ES-I3 (cell line): Measurements from ENCODE around the gene GPR107.

Experiments used
- H3K36me3 ChIP-seq: 2 replicates; pipeline ENCODE4 v1.6.1; 2013; ENCODE audit warnings: mild to moderate bottlenecking, low read length, control low read depth, moderate library complexity; ENCODE audit not compliant: insufficient read depth
- H3K4me1 ChIP-seq: 2 replicates; pipeline ENCODE4 v1.6.1; 2013; ENCODE audit warnings: mild to moderate bottlenecking, control low read depth, low read length; ENCODE audit not compliant: insufficient read depth
- H3K9ac ChIP-seq: 2 replicates; pipeline ENCODE4 v1.6.1; 2013; ENCODE audit warnings: low read depth, mild to moderate bottlenecking, low read length, moderate library complexity
- H3K9me3 ChIP-seq: 2 replicates; pipeline ENCODE4 v1.6.1; 2013; ENCODE audit warnings: mild to moderate bottlenecking, low read length, moderate library complexity; ENCODE audit not compliant: control insufficient read depth, insufficient read depth

Gene GPR107

GRCh38 chr9:130182381-130182909 is 128.7 kb downstream of the GPR107 start:
- Histone ChIP-seq H3K36me3 (no peaks in the 10 kb centered on the region), H3K9ac (no peak overlapping the region), H3K4me1 (peaks cover 20% of the 10 kb centered on the region), H3K9me3 (no peaks in the 10 kb centered on the region)

GRCh38 chr9:130183133-130183762 is 129.5 kb downstream of the GPR107 start:
- Histone ChIP-seq H3K9me3 (no peaks in the 10 kb centered on the region), H3K9ac (no peak overlapping the region), H3K4me1 (peaks cover 20% of the 10 kb centered on the region), H3K36me3 (no peaks in the 10 kb centered on the region)

GRCh38 chr9:130185017-130185416 is 131.3 kb downstream of the GPR107 start:
- Histone ChIP-seq H3K9ac (no peak overlapping the region), H3K4me1 (peaks cover 20% of the 10 kb centered on the region)

GRCh38 chr9:130185490-130186031 is 131.9 kb downstream of the GPR107 start:
- Histone ChIP-seq H3K4me1 (peaks cover 20% of the 10 kb centered on the region), H3K36me3 (no peaks in the 10 kb centered on the region), H3K9me3 (no peaks in the 10 kb centered on the region), H3K9ac (no peak overlapping the region)

More at GRCh38 chr9:130185017-130185416, 131.3 kb downstream of the GPR107 start:
- Histone ChIP-seq H3K9me3 (no peaks in the 10 kb centered on the region), H3K36me3 (no peaks in the 10 kb centered on the region)

- H3K36me3 ChIP-seq, result no peaks in the 10 kb centered on the region
- no peak overlapping the region for H3K9ac ChIP-seq
- H3K9me3 ChIP-seq, result no peaks in the 10 kb centered on the region
- peaks cover 20% of the 10 kb centered on the region for H3K4me1 ChIP-seq
These were observed 132.3 kb downstream of the GPR107 start for GRCh38 chr9:130186051-130186450.

- peak overlapping the region; percentile 41; the same call in 1 of the 2 replicates for H3K9ac ChIP-seq
- H3K9me3 ChIP-seq, result no peaks in the 10 kb centered on the region
- H3K36me3 ChIP-seq, result no peaks in the 10 kb centered on the region
- peaks cover 20% of the 10 kb centered on the region for H3K4me1 ChIP-seq
These were observed 133.3 kb downstream of the GPR107 start for GRCh38 chr9:130186839-130187522.

- Histone ChIP-seq H3K9ac (no peak overlapping the region), H3K36me3 (no peaks in the 10 kb centered on the region), H3K9me3 (no peaks in the 10 kb centered on the region), H3K4me1 (peaks cover 22% of the 10 kb centered on the region)
These were observed 133.8 kb downstream of the GPR107 start for GRCh38 chr9:130187523-130187846.

GRCh38 chr9:130188860-130189481 is 135.3 kb downstream of the GPR107 start:
- H3K4me1 ChIP-seq, result peaks cover 36% of the 10 kb centered on the region
- no peaks in the 10 kb centered on the region for H3K9me3 ChIP-seq
- no peaks in the 10 kb centered on the region for H3K36me3 ChIP-seq
- H3K9ac ChIP-seq, result no peak overlapping the region
